CD4-positive, CD25-positive, alpha-beta regulatory T cell (primary cell): ENCODE results near the gene BMPER. TPM values are rescaled to one million over a fixed set of nuclear protein-coding genes. Genes with fewer than 3 reads are reported as not detected.

ENCODE experiments used
- ATAC-seq, 2 donors: fragments of 150-1000 bp; cut with Tn5 transposase; one replicate each; pipeline ENCODE4 v1.10.0; 2021; ENCODE audit warnings: low read depth in 2 of 2, moderate number of reproducible peaks in 2 of 2, moderate library complexity in 1 of 2
- DNase-seq, 3 donors: peaks; one replicate each; pipeline versions ENCODE4 v3.0.0 to v3.0.0-alpha.2; 2012 to 2022; ENCODE audit warnings: mixed read lengths in 1 of 3
- H3K27ac ChIP-seq: one replicate; pipeline ENCODE4 v1.7.0; 2013; ENCODE audit warnings: mild to moderate bottlenecking, low read length; ENCODE audit not compliant: insufficient read depth, poor library complexity, severe bottlenecking
- H3K27me3 ChIP-seq: one replicate; pipeline ENCODE4 v1.7.0; 2013; ENCODE audit warnings: low read length; ENCODE audit not compliant: control insufficient read depth, insufficient read depth
- H3K36me3 ChIP-seq: one replicate; pipeline ENCODE4 v1.7.0; 2013; ENCODE audit warnings: mild to moderate bottlenecking, low read length, moderate library complexity; ENCODE audit not compliant: control insufficient read depth, insufficient read depth
- H3K4me1 ChIP-seq: 2 replicates; pipeline ENCODE4 v1.7.0; 2013; ENCODE audit warnings: mild to moderate bottlenecking, low read length; ENCODE audit not compliant: insufficient read depth, control insufficient read depth, poor library complexity, severe bottlenecking
- H3K4me3 ChIP-seq: one replicate; pipeline ENCODE4 v1.7.0; 2013; ENCODE audit warnings: low read depth, mild to moderate bottlenecking, low read length, moderate library complexity
- H3K9me3 ChIP-seq, 2 experiments: 1 replicate in 1 of 2; 2 replicates in 1 of 2; pipeline ENCODE4 v1.7.0; 2013; ENCODE audit warnings: low read length in 2 of 2, mild to moderate bottlenecking in 1 of 2, moderate library complexity in 1 of 2; ENCODE audit not compliant: control insufficient read depth in 2 of 2
- H3K27ac Mint-ChIP-seq, 3 donors: one replicate each; pipeline ENCODE4 v1.8.0; 2020 to 2022; ENCODE audit warnings: mild to moderate bottlenecking in 3 of 3, mixed read lengths in 3 of 3, moderate library complexity in 2 of 3
- H3K27me3 Mint-ChIP-seq: one replicate; pipeline ENCODE4 v1.8.0; 2022; ENCODE audit warnings: mild to moderate bottlenecking, mixed read lengths
- H3K36me3 Mint-ChIP-seq: one replicate; pipeline ENCODE4 v1.8.0; 2020; ENCODE audit warnings: mixed read lengths
- H3K4me1 Mint-ChIP-seq, 4 donors: one replicate each; pipeline ENCODE4 v1.8.0; 2020 to 2022; ENCODE audit warnings: mixed read lengths in 4 of 4, mild to moderate bottlenecking in 1 of 4
- H3K4me3 Mint-ChIP-seq, 4 donors: one replicate each; pipeline ENCODE4 v1.8.0; 2020 to 2022; ENCODE audit warnings: mild to moderate bottlenecking in 4 of 4, mixed read lengths in 4 of 4, moderate library complexity in 3 of 4
- H3K9me3 Mint-ChIP-seq, 7 donors: one replicate each; pipeline ENCODE4 v1.8.0; 2020 to 2022; ENCODE audit warnings: mixed read lengths in 7 of 7, mild to moderate bottlenecking in 3 of 7, moderate library complexity in 2 of 7
- polyA plus RNA-seq, 4 donors: library from polyadenylated mRNA; unstranded; fragments of 300-500 nt; fragmentation: Illumina TruSeq; gene quantifications; one replicate each; pipeline ENCODE4 v1.2.3, GENCODE V29; 2021
- total RNA-seq: library from RNA; stranded (reverse); gene quantifications from one replicate; pipeline ENCODE4 v1.2.3, GENCODE V29; 2022

BMPER gene
- total and polyA plus RNA-seq, 5 donors from 2014 or later, result not detected

DNA sequence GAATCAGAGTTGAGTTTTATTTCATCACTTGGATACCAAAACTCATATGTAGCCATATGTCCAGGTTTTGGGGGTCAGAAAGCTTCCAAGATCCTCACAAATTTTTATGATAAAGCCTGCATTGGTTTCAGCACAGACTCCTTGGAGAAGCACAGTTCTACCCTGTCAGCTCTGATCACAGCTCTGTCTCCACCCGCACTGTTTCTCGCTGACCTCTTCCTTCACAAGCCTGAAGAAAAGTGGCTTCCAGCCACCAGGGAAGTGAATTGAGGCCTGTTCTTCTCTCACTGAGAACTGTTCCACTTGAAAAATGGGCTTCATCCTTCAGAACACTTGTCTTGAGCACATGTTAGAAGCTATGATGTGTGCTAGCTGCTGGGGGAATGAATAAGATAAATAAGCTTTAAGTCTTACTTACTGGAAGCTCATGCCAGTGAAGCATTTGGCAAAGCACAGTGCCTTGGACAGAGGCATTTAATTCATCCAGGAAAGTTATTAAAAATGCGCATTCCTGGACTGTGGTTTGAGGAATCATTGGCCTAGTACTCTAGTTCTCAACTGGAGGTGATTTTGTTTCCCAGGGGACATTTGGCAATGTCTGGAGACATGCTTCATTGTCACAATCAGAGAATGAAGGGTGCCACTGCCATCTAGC is 133.6 kb downstream of the BMPER start:
- H3K27me3 Mint-ChIP-seq, result peaks cover 4% of the 10 kb centered on the region
- no peak overlapping the region for H3K27ac Mint-ChIP-seq
- Histone ChIP-seq H3K27me3 (no peaks in the 10 kb centered on the region), H3K36me3 (no peaks in the 10 kb centered on the region), H3K4me3 (no peak overlapping the region), H3K4me1 (no peaks in the 10 kb centered on the region), H3K9me3 (no peaks in the 10 kb centered on the region), H3K27ac (no peak overlapping the region)
- DNase-seq (no peak), ATAC-seq (no peak)
- no peaks in the 10 kb centered on the region for H3K36me3 Mint-ChIP-seq
- H3K4me1 Mint-ChIP-seq, result no peaks in the 10 kb centered on the region
- peaks cover 0 to 3% (median 0%) of the 10 kb centered on the region in 7 donors for H3K9me3 Mint-ChIP-seq
- H3K4me3 Mint-ChIP-seq, result no peak overlapping the region

GRCh38 chr7:34041707-34042106 is 136.4 kb downstream of the BMPER start:
- H3K36me3 Mint-ChIP-seq, result no peaks in the 10 kb centered on the region
- DNase-seq, result no peak
- H3K36me3 ChIP-seq, result no peaks in the 10 kb centered on the region
- peaks cover 4% of the 10 kb centered on the region for H3K27me3 Mint-ChIP-seq
- no peak overlapping the region for H3K27ac Mint-ChIP-seq
- no peak for ATAC-seq
- no peaks in the 10 kb centered on the region for H3K9me3 ChIP-seq
- H3K9me3 Mint-ChIP-seq, result peaks cover 0 to 3% (median 0%) of the 10 kb centered on the region in 7 donors
- no peak overlapping the region for H3K4me3 ChIP-seq
- no peaks in the 10 kb centered on the region for H3K27me3 ChIP-seq
- no peaks in the 10 kb centered on the region for H3K4me1 Mint-ChIP-seq
- no peaks in the 10 kb centered on the region for H3K4me1 ChIP-seq
- H3K4me3 Mint-ChIP-seq, result no peak overlapping the region
- H3K27ac ChIP-seq, result no peak overlapping the region

GRCh38 chr7:34042406-34042805 is 137.1 kb downstream of the BMPER start:
- no peaks in the 10 kb centered on the region for H3K4me1 Mint-ChIP-seq
- Histone ChIP-seq H3K36me3 (no peaks in the 10 kb centered on the region), H3K4me1 (no peaks in the 10 kb centered on the region), H3K27me3 (no peaks in the 10 kb centered on the region), H3K4me3 (no peak overlapping the region), H3K27ac (no peak overlapping the region), H3K9me3 (no peaks in the 10 kb centered on the region)
- H3K27ac Mint-ChIP-seq, result no peak overlapping the region
- DNase-seq (no peak), ATAC-seq (no peak)
- no peaks in the 10 kb centered on the region for H3K36me3 Mint-ChIP-seq
- H3K4me3 Mint-ChIP-seq, result no peak overlapping the region
- H3K27me3 Mint-ChIP-seq, result peaks cover 4% of the 10 kb centered on the region
- peaks cover 0 to 3% (median 0%) of the 10 kb centered on the region in 7 donors for H3K9me3 Mint-ChIP-seq

DNA sequence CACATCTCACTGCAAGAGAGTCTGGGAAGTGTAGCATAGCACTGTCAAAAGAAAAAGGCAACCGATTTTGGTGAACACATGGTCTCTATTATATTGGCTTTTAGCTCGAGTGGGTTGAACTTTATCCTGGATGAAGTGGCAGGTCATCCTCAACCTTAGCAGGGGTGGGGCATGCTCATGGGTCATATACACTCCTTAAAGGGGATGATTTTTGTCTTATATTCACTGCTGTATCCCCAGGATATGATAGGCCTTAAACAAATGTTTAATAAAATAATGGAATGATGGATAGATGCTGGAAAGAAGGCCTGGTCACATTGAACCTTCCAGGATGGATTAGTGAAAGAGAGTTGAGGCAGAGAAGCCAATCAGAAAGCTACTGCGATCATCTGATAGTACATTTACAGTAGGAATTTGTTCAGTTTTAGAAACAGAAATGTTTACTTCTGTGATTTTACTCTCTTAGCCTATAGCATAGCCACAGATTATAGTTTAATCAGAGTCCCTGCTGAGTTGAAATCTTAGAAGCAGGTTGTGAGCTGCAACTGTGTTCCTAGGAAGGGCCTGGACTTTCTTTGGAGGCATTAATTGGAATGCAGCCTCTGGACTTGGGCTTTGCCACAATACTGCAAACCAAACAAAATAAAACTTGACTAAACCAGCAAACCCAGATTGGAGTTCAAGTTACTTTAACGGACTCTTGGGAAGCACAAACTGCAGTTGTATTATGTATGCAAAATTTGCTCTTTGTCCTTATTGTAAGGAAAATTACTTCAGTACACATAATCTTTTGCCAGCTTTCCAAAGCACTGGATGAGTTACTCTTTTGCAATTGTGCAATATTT is 138.3 kb downstream of the BMPER start:
- H3K4me1 Mint-ChIP-seq, result no peaks in the 10 kb centered on the region
- Histone ChIP-seq H3K27me3 (no peaks in the 10 kb centered on the region), H3K4me3 (no peak overlapping the region), H3K4me1 (no peaks in the 10 kb centered on the region), H3K36me3 (no peaks in the 10 kb centered on the region), H3K27ac (no peak overlapping the region), H3K9me3 (no peaks in the 10 kb centered on the region)
- no peaks in the 10 kb centered on the region for H3K36me3 Mint-ChIP-seq
- no peak for ATAC-seq
- H3K9me3 Mint-ChIP-seq, result peaks cover 0 to 3% (median 0%) of the 10 kb centered on the region in 7 donors
- peaks cover 4% of the 10 kb centered on the region for H3K27me3 Mint-ChIP-seq
- no peak overlapping the region for H3K27ac Mint-ChIP-seq
- no peak for DNase-seq
- no peak overlapping the region for H3K4me3 Mint-ChIP-seq

GRCh38 chr7:34044306-34044643 is 138.9 kb downstream of the BMPER start:
- Mint-ChIP-seq H3K27me3 (peaks cover 4% of the 10 kb centered on the region), H3K27ac (no peak overlapping the region)

DNA sequence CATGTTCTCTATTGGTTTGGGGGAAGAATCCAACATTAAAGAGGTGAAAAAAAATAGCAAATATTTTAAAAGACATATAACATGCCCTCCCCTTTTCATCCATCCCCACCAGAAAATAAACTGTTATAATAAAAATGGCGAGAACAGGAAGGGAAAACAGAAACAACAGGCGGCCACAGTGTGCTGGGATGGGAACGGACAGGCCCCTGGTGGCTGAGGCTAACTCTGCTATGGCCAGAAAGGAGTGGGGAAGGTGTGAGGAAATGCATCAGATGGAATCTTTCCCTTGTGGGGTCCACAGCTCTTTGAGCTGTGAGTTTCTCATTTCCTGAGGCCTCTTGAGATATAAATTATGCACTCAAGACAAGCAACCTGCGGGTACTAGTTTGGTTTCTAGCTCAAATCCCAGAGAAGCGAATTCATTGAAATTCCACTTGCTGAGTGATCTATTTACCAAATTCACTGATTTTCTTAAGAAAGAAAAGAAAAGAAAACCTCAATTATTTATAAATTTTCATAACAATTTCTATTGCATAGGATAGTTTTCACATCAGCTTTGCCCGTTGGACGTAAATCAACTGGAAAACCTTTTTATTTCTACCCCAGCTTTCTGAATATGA is 139.5 kb downstream of the BMPER start:
- Mint-ChIP-seq H3K4me3 (no peak overlapping the region), H3K4me1 (no peaks in the 10 kb centered on the region), H3K9me3 (peaks cover 0 to 3% (median 0%) of the 10 kb centered on the region in 7 donors), H3K36me3 (no peaks in the 10 kb centered on the region), H3K27me3 (peaks cover under 1% of the 10 kb centered on the region), H3K27ac (no peak overlapping the region)
- Histone ChIP-seq H3K27ac (no peak overlapping the region), H3K4me1 (no peaks in the 10 kb centered on the region), H3K4me3 (no peak overlapping the region), H3K27me3 (no peaks in the 10 kb centered on the region), H3K9me3 (no peaks in the 10 kb centered on the region), H3K36me3 (no peaks in the 10 kb centered on the region)
- DNase-seq (no peak), ATAC-seq (no peak)

More at GRCh38 chr7:34044306-34044643, 138.9 kb downstream of the BMPER start:
- no peaks in the 10 kb centered on the region for H3K9me3 ChIP-seq
- DNase-seq, result no peak
- H3K27ac ChIP-seq, result no peak overlapping the region
- no peak overlapping the region for H3K4me3 ChIP-seq
- no peaks in the 10 kb centered on the region for H3K27me3 ChIP-seq
- ATAC-seq, result no peak
- Mint-ChIP-seq H3K36me3 (no peaks in the 10 kb centered on the region), H3K4me3 (no peak overlapping the region), H3K4me1 (no peaks in the 10 kb centered on the region), H3K9me3 (peaks cover 0 to 3% (median 0%) of the 10 kb centered on the region in 7 donors)
- H3K4me1 ChIP-seq, result no peaks in the 10 kb centered on the region
- no peaks in the 10 kb centered on the region for H3K36me3 ChIP-seq

GRCh38 chr7:34048445-34048844 is 143.1 kb downstream of the BMPER start:
- Histone ChIP-seq H3K27ac (no peak overlapping the region), H3K27me3 (no peaks in the 10 kb centered on the region), H3K36me3 (no peaks in the 10 kb centered on the region), H3K4me1 (no peaks in the 10 kb centered on the region), H3K4me3 (no peak overlapping the region), H3K9me3 (no peaks in the 10 kb centered on the region)
- Mint-ChIP-seq H3K9me3 (peaks cover 0 to 5% (median 1%) of the 10 kb centered on the region in 7 donors), H3K27ac (no peak overlapping the region), H3K27me3 (no peaks in the 10 kb centered on the region), H3K4me3 (no peak overlapping the region), H3K36me3 (no peaks in the 10 kb centered on the region), H3K4me1 (no peaks in the 10 kb centered on the region)
- DNase-seq (no peak), ATAC-seq (no peak)
